ENCODE data around the gene SPOCK3. TPM values are rescaled to one million over a fixed set of nuclear protein-coding genes. Genes with fewer than 3 reads are reported as not detected.

SPOCK3 gene
- total and polyA plus RNA-seq, 2 donors (not counting 3 experiments of a cell fraction or from before 2014, with no cell fraction given), result 0.10 TPM; not detected in 1

DNA sequence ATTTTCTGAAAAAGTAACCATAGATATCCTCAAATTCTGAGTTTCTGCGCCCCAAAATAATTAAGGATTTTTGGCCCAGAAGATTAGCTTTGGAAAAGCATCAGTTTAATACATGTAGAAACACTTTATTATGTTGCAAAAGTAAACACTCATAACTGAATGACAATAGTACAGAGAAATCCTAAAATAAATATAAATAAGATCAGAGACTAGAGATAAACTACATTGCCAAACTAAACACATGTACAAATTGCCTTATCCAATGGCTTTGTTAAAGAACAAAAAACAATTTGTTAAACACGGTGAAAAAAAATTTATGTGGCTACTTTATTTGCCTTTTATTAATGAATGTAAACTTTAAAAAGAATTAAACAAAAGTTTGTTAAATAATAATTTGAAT is 17.5 kb downstream of the SPOCK3 start:
- ChIA-PET POLR2A (no interaction called here), CTCF (interaction anchor here (1.0 kb wide), 1 partner anchor 11 kb away, joined by 3 read pairs; no protein-coding TSS in a partner anchor)
- dilution Hi-C loops (cut with MboI; ENCODE audit: extremely low pct_ligation_motif_present, low sequenced_read_pairs), result no loop called here
- H3K9me1 ChIP-seq (replicated peaks; ENCODE audit: control insufficient read depth, extremely low read depth, insufficient read depth, low read length), result no peaks in the 10 kb centered on the region
- H3K9ac ChIP-seq (replicated peaks; ENCODE audit: extremely low read depth, insufficient read depth, low read length), result no peak overlapping the region
- H3K4me3 ChIP-seq (replicated peaks in 1 of 3; ENCODE audit: insufficient read depth in 1 of 3, low read depth in 1 of 3, low read length in 3 of 3), result no peak overlapping the region
- no TSS peak for BruUV-seq (replicated peaks)
- H3K79me2 ChIP-seq (ENCODE audit: control insufficient read depth, insufficient read depth, low read length), result no peaks in the 10 kb centered on the region
- H4K20me1 ChIP-seq (replicated peaks; ENCODE audit: control insufficient read depth, extremely low read depth, insufficient read depth, low read length), result no peaks in the 10 kb centered on the region
- H3K36me3 ChIP-seq (ENCODE audit: control insufficient read depth in 2 of 2, extremely low read depth in 1 of 2, insufficient read depth in 2 of 2, low read length in 2 of 2), result no peaks in the 10 kb centered on the region
- H3K27ac ChIP-seq (ENCODE audit: insufficient read depth, low read depth, low read length), result no peak overlapping the region
- no peak overlapping the region for H2AFZ ChIP-seq (ENCODE audit: low read depth, low read length)
- no peaks in the 10 kb centered on the region for H3K9me3 ChIP-seq (replicated peaks; ENCODE audit: control insufficient read depth, insufficient read depth, low read length)
- FAIRE-seq (no peak), DNase-seq (ENCODE audit: low read depth, low spot score) (no peak)
- H3K4me2 ChIP-seq (ENCODE audit: insufficient read depth, low read length), result no peak overlapping the region
- no peaks in the 10 kb centered on the region for H3K4me1 ChIP-seq (ENCODE audit: control insufficient read depth, extremely low read depth, insufficient read depth, low read length)
- no peaks in the 10 kb centered on the region for H3K27me3 ChIP-seq (ENCODE audit: control insufficient read depth in 2 of 2, insufficient read depth in 2 of 2, low read length in 2 of 2)
- TF ChIP-seq, protein P1, sequence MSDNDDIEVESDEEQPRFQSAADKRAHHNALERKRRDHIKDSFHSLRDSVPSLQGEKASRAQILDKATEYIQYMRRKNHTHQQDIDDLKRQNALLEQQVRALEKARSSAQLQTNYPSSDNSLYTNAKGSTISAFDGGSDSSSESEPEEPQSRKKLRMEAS (IDR thresholded peaks at IDR 0.05; ENCODE audit: insufficient read depth, insufficient read length), result no peak
- TF ChIP-seq POLR2AphosphoS5 (IDR thresholded peaks at IDR 0.05; ENCODE audit: insufficient read depth, low read depth, low read length) (no peak), EZH2 (IDR thresholded peaks at IDR 0.05; ENCODE audit: borderline replicate concordance, low read depth, low read length, severe bottlenecking) (no peak), MYC (IDR thresholded peaks at IDR 0.05; ENCODE audit: low read depth, low read length) (no peak), POLR2A (IDR thresholded peaks at IDR 0.05; ENCODE audit: low read depth, low read length) (no peak), JUN (IDR thresholded peaks at IDR 0.05; ENCODE audit: borderline replicate concordance, insufficient read depth, insufficient read length, low read depth) (no peak), FOS (IDR thresholded peaks at IDR 0.05; ENCODE audit: borderline replicate concordance, insufficient read depth, low read length) (no peak), GATA2 (IDR thresholded peaks at IDR 0.05; ENCODE audit: insufficient read depth, insufficient read length, low read depth, low read length) (no peak)
- TF ChIP-seq, protein P2, sequence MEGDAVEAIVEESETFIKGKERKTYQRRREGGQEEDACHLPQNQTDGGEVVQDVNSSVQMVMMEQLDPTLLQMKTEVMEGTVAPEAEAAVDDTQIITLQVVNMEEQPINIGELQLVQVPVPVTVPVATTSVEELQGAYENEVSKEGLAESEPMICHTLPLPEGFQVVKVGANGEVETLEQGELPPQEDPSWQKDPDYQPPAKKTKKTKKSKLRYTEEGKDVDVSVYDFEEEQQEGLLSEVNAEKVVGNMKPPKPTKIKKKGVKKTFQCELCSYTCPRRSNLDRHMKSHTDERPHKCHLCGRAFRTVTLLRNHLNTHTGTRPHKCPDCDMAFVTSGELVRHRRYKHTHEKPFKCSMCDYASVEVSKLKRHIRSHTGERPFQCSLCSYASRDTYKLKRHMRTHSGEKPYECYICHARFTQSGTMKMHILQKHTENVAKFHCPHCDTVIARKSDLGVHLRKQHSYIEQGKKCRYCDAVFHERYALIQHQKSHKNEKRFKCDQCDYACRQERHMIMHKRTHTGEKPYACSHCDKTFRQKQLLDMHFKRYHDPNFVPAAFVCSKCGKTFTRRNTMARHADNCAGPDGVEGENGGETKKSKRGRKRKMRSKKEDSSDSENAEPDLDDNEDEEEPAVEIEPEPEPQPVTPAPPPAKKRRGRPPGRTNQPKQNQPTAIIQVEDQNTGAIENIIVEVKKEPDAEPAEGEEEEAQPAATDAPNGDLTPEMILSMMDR (IDR thresholded peaks at IDR 0.05; ENCODE audit: extremely low read depth in 1 of 2, insufficient read depth in 1 of 2, low read depth in 1 of 2, low read length in 2 of 2), result no peak
- intact Hi-C loops (cut with micrococcal nuclease), result no loop called here
